ENCODE data around the gene NR4A1.

Gene NR4A1

GRCh38 chr12:52079576-52080402, 28.5 kb downstream of the NR4A1 start, which contains the start of gene SMIM41:
TSS of gene SMIM41 (plus strand) at chr12:52079704. CDS start at chr12:52079780, 76 bp downstream.
- H3K4me2 ChIP-seq (ENCODE audit: low read length) = peak within 1 kb of the TSS; percentile 68; the same call in 1 of the 2 replicates
- H3K9me2 ChIP-seq (replicated peaks; ENCODE audit: control insufficient read depth, low read length) = no peaks in the 10 kb centered on the region
- no peaks in the 10 kb centered on the region for H3K27me3 ChIP-seq (ENCODE audit: control insufficient read depth, low read length)
- peaks cover 8% of the 10 kb centered on the region; the same call in 1 of the 2 replicates for H3K79me2 ChIP-seq (ENCODE audit: control insufficient read depth, low read length)
- no peaks in the 10 kb centered on the region for H3K9me3 ChIP-seq (ENCODE audit: control insufficient read depth, insufficient read depth, low read length)
- 0 out of 2 replicates have a peak, but pooled peaks cover 5% of the 10 kb centered on the region for H4K20me1 ChIP-seq (ENCODE audit: control insufficient read depth, insufficient read depth, low read depth, low read length)
- H3K4me3 ChIP-seq (ENCODE audit: low read length) = no peak within 1 kb of the TSS
- TF ChIP-seq EZH2phosphoT487 (IDR thresholded peaks at IDR 0.05; ENCODE audit: borderline replicate concordance, low read length) (no peak), CTCF (IDR thresholded peaks at IDR 0.05; ENCODE audit: low read depth, low read length, poor library complexity, severe bottlenecking) (no peak)
- no peak within 1 kb of the TSS for H3K27ac ChIP-seq (ENCODE audit: low read depth, low read length)
- no peaks in the 10 kb centered on the region for H3F3A ChIP-seq (ENCODE audit: control insufficient read depth, insufficient read depth)
- H3K4me1 ChIP-seq (ENCODE audit: control insufficient read depth, low read length) = peaks cover 36% of the 10 kb centered on the region
- peaks cover 32% of the 10 kb centered on the region for H3K36me3 ChIP-seq (ENCODE audit: control insufficient read depth, low read length)

- H3K36me3 ChIP-seq (ENCODE audit: control insufficient read depth, low read length) = peaks cover 27% of the 10 kb centered on the region
- 0 out of 2 replicates have a peak, but pooled peaks cover 5% of the 10 kb centered on the region for H4K20me1 ChIP-seq (ENCODE audit: control insufficient read depth, insufficient read depth, low read depth, low read length)
- H3K27ac ChIP-seq (ENCODE audit: low read depth, low read length) = peak overlapping the region; percentile 1
Observed at GRCh38 chr12:52080403-52081251, 29.4 kb downstream of the NR4A1 start.

GRCh38 chr12:52081263-52081733, 30.1 kb downstream of the NR4A1 start:
- TF ChIP-seq EZH2phosphoT487 (IDR thresholded peaks at IDR 0.05; ENCODE audit: borderline replicate concordance, low read length) = no peak
- TF ChIP-seq CTCF (IDR thresholded peaks at IDR 0.05; ENCODE audit: low read depth, low read length, poor library complexity, severe bottlenecking) = no peak
- 0 out of 2 replicates have a peak, but pooled peaks cover 5% of the 10 kb centered on the region for H4K20me1 ChIP-seq (ENCODE audit: control insufficient read depth, insufficient read depth, low read depth, low read length)
- H3K36me3 ChIP-seq (ENCODE audit: control insufficient read depth, low read length) = peaks cover 24% of the 10 kb centered on the region
- no peaks in the 10 kb centered on the region for H3K9me2 ChIP-seq (replicated peaks; ENCODE audit: control insufficient read depth, low read length)
- peaks cover 4% of the 10 kb centered on the region; the same call in 1 of the 2 replicates for H3K79me2 ChIP-seq (ENCODE audit: control insufficient read depth, low read length)
- H3K27ac ChIP-seq (ENCODE audit: low read depth, low read length) = peak overlapping the region; percentile 1
- H3K27me3 ChIP-seq (ENCODE audit: control insufficient read depth, low read length) = no peaks in the 10 kb centered on the region
- no peaks in the 10 kb centered on the region for H3K9me3 ChIP-seq (ENCODE audit: control insufficient read depth, insufficient read depth, low read length)
- H3K4me2 ChIP-seq (ENCODE audit: low read length) = peak overlapping the region; percentile 68
- no peaks in the 10 kb centered on the region for H3F3A ChIP-seq (ENCODE audit: control insufficient read depth, insufficient read depth)
- 0 out of 2 replicates have a peak overlapping the region, but pooled peaks have one; percentile 32 for H3K4me3 ChIP-seq (ENCODE audit: low read length)
- peaks cover 36% of the 10 kb centered on the region for H3K4me1 ChIP-seq (ENCODE audit: control insufficient read depth, low read length)

More at GRCh38 chr12:52080403-52081251, 29.4 kb downstream of the NR4A1 start:
- no peaks in the 10 kb centered on the region for H3K9me3 ChIP-seq (ENCODE audit: control insufficient read depth, insufficient read depth, low read length)
- H3K4me3 ChIP-seq (ENCODE audit: low read length) = 0 out of 2 replicates have a peak overlapping the region, but pooled peaks have one; percentile 32
- no peaks in the 10 kb centered on the region for H3K9me2 ChIP-seq (replicated peaks; ENCODE audit: control insufficient read depth, low read length)
- H3K79me2 ChIP-seq (ENCODE audit: control insufficient read depth, low read length) = peaks cover 4% of the 10 kb centered on the region; the same call in 1 of the 2 replicates
- peaks cover 36% of the 10 kb centered on the region for H3K4me1 ChIP-seq (ENCODE audit: control insufficient read depth, low read length)
- no peaks in the 10 kb centered on the region for H3F3A ChIP-seq (ENCODE audit: control insufficient read depth, insufficient read depth)
- peak overlapping the region; percentile 68 for H3K4me2 ChIP-seq (ENCODE audit: low read length)
- no peaks in the 10 kb centered on the region for H3K27me3 ChIP-seq (ENCODE audit: control insufficient read depth, low read length)
- no peak for TF ChIP-seq CTCF (IDR thresholded peaks at IDR 0.05; ENCODE audit: low read depth, low read length, poor library complexity, severe bottlenecking)
- TF ChIP-seq EZH2phosphoT487 (IDR thresholded peaks at IDR 0.05; ENCODE audit: borderline replicate concordance, low read length) = no peak

Measured in DOHH2 (cell line).